Peyer's patch (tissue), 4 donors: ENCODE measurements around the gene ALDOB.

Source experiments
- CTCF ChIP-seq, 6 experiments: fragments of 450-650 bp in 4 of 6; fragments of 200-600 bp in 2 of 6; sonication (generic) in 1 of 6; IDR thresholded peaks; one replicate each; pipeline ENCODE4 v1.5.1; 2017 to 2019; ENCODE audit warnings: antibody characterized with exemption in 6 of 6, mild to moderate bottlenecking in 3 of 6, moderate library complexity in 1 of 6
- POLR2A ChIP-seq, 2 donors: fragments of 450-650 bp; IDR thresholded peaks; one replicate each; pipeline ENCODE4 v1.5.1; 2017; ENCODE audit warnings: antibody characterized with exemption in 2 of 2, mild to moderate bottlenecking in 2 of 2, moderate library complexity in 2 of 2

DNA sequence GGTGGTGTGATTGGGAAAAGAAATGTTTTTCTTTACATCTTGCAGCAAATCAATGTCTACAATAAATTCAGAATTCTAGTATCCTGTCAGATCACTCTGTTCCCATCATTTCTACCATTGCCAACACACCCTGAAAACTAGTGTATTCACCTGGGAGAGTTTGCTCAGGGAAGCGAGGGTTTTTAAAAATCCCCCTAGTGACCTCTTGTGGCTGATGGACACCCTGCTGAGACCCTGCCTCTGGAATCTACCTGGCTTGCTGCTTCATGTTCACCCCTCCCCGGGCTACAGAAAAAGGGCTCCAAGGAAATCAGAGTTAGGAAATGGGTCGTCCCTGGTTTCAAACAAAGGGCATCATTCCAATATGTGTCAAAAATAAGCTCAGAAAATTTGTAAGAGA lies 21.4 kb upstream of the ALDOB start:
- TF ChIP-seq CTCF (IDR thresholded peaks at IDR 0.05) (peak in 1 of 6 experiments; percentile 21), POLR2A (IDR thresholded peaks at IDR 0.05) (no peak)
